ENCODE results near the gene HAGHL.
"Not testable (repeated sequence)": the region's sequence is repeated elsewhere in the genome, so short reads cannot be mapped to it uniquely, and the experiment has no call there.

HAGHL gene

GRCh38 chr16:689175-689897 is 37.6 kb upstream of the HAGHL start:
- TF ChIP-seq TSHZ2 (CRISPR knock-in tag; IDR thresholded peaks at IDR 0.05), result no peak
- TF ChIP-seq OSR1 (CRISPR knock-in tag; IDR thresholded peaks at IDR 0.05), result no peak
- no peak for TF ChIP-seq RARB (CRISPR knock-in tag; IDR thresholded peaks at IDR 0.05)
- TF ChIP-seq TCF4 (CRISPR knock-in tag; IDR thresholded peaks at IDR 0.05; ENCODE audit: borderline replicate concordance), result no peak
- no peak for TF ChIP-seq CREB5 (CRISPR knock-in tag; IDR thresholded peaks at IDR 0.05; ENCODE audit: low read depth)
- TF ChIP-seq ZFP3 (CRISPR knock-in tag; IDR thresholded peaks at IDR 0.05), result no peak
- no peak for TF ChIP-seq ZNF70 (CRISPR knock-in tag; IDR thresholded peaks at IDR 0.05)
- no peak for TF ChIP-seq ESRRG (CRISPR knock-in tag; IDR thresholded peaks at IDR 0.05)
- no peak for TF ChIP-seq TOX (CRISPR knock-in tag; IDR thresholded peaks at IDR 0.05; ENCODE audit: borderline replicate concordance)
- TF ChIP-seq ISL1 (CRISPR knock-in tag; IDR thresholded peaks at IDR 0.05), result no peak
- no peak for TF ChIP-seq ZNF565 (CRISPR knock-in tag; conservative IDR thresholded peaks at IDR 0.05; ENCODE audit: low read depth)
- peak; percentile 1; the same call in 2 of the 3 replicates for ATAC-seq

GRCh38 chr16:691242-691641 is 35.7 kb upstream of the HAGHL start:
- not testable (repeated sequence) for ATAC-seq

GRCh38 chr16:692356-693108 is 34.4 kb upstream of the HAGHL start:
- TF ChIP-seq ZNF8 (CRISPR knock-in tag; IDR thresholded peaks at IDR 0.05), result no peak
- no peak for ATAC-seq

- ATAC-seq, result no peak
Measured at GRCh38 chr16:693364-693763, 33.5 kb upstream of the HAGHL start.

More at GRCh38 chr16:693364-693763, 33.5 kb upstream of the HAGHL start:
- TF ChIP-seq PATZ1 (CRISPR knock-in tag; IDR thresholded peaks at IDR 0.05; ENCODE audit: borderline replicate concordance) (no peak), ZC3H10 (CRISPR knock-in tag; IDR thresholded peaks at IDR 0.05) (no peak), TCF4 (CRISPR knock-in tag; IDR thresholded peaks at IDR 0.05; ENCODE audit: borderline replicate concordance) (no peak), CSDC2 (CRISPR knock-in tag; IDR thresholded peaks at IDR 0.05) (no peak), CREB5 (CRISPR knock-in tag; IDR thresholded peaks at IDR 0.05; ENCODE audit: low read depth) (no peak), PPARA (CRISPR knock-in tag; IDR thresholded peaks at IDR 0.05; ENCODE audit: borderline replicate concordance) (no peak), POU6F1 (CRISPR knock-in tag; IDR thresholded peaks at IDR 0.05; ENCODE audit: borderline replicate concordance, low read depth) (no peak), ZFP30 (CRISPR knock-in tag; IDR thresholded peaks at IDR 0.05) (no peak), ZNF565 (CRISPR knock-in tag; conservative IDR thresholded peaks at IDR 0.05; ENCODE audit: low read depth) (no peak), ARNTL (CRISPR knock-in tag; IDR thresholded peaks at IDR 0.05; ENCODE audit: borderline replicate concordance, low read depth) (no peak)

Data from SK-N-SH treated with all-trans-retinoic acid at 6 μM for 48 hours (cell line).